Esophagus (tissue), 2 donors: ENCODE measurements around the gene MCCC1. TPM values are rescaled to one million over a fixed set of nuclear protein-coding genes. Genes with fewer than 3 reads are reported as not detected.

ENCODE experiments used
- H3K27ac ChIP-seq, 2 donors: one replicate each; pipeline ENCODE4 v1.5.1; 2013; ENCODE audit warnings: low read depth in 2 of 2, mild to moderate bottlenecking in 2 of 2, inconsistent platforms in 1 of 2, low read length in 1 of 2, moderate library complexity in 1 of 2
- H3K27me3 ChIP-seq, 2 donors: one replicate each; pipeline ENCODE4 v1.6.1; 2013; ENCODE audit warnings: low read length in 2 of 2, control low read depth in 1 of 2, mild to moderate bottlenecking in 1 of 2; ENCODE audit not compliant: insufficient read depth in 2 of 2, control insufficient read depth in 1 of 2
- H3K36me3 ChIP-seq, 2 donors: one replicate each; pipeline ENCODE4 v1.6.1; 2013; ENCODE audit warnings: low read length in 1 of 2; ENCODE audit not compliant: control insufficient read depth in 2 of 2, insufficient read depth in 2 of 2
- H3K4me1 ChIP-seq, 2 donors: one replicate each; pipeline ENCODE4 v1.6.1; 2013; ENCODE audit warnings: low read length in 1 of 2; ENCODE audit not compliant: control insufficient read depth in 2 of 2, insufficient read depth in 2 of 2
- H3K4me3 ChIP-seq, 2 donors: one replicate each; pipeline ENCODE4 v1.5.1; 2013; ENCODE audit warnings: low read length in 2 of 2, mild to moderate bottlenecking in 2 of 2, low read depth in 1 of 2, moderate library complexity in 1 of 2
- H3K9me3 ChIP-seq, 2 donors: one replicate each; pipeline ENCODE4 v1.6.1; 2013; ENCODE audit warnings: mild to moderate bottlenecking in 2 of 2, low read depth in 1 of 2, low read length in 1 of 2, moderate library complexity in 1 of 2; ENCODE audit not compliant: control insufficient read depth in 2 of 2, insufficient read depth in 1 of 2
- WGBS, 2 donors: extraction: QIAGEN DNeasy Blood & Tissue Kit; methylation state at CpG; one replicate each; pipeline ENCODE4 v1.1.7; 2013; 5-methylcytosine and 5-hydroxymethylcytosine counted together
- polyA plus RNA-seq, 2 donors: library from polyadenylated mRNA; stranded (reverse); fragments of 200-250 nt; gene quantifications; one replicate each; pipeline ENCODE4 v1.2.3, GENCODE V29; 2013
- donor health status: healthy with polysubstance abuse.
- donor health status: Bipolar disorder and iron deficiency.

MCCC1 gene
- polyA plus RNA-seq, 2 donors: 26.0 to 33.0 TPM

DNA sequence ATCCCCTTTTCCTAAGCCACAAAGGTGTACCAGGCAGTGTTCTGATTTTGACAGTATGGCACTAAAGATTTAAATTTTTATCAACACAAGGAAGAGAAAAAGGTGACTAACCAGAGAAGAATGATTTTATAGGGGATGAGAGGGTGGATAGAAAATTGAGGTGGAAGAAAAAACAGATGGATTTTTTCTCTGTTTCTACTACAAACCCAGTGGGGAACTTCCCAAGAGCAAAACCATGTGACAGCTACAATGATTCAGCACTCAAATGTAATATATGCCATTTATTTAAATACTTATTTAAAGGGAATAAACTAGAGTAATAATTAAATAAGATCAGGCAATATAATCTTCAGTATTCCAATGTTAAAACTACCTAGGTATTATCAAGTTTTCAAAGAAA, 130.0 kb downstream of the MCCC1 start:
- no peak overlapping the region for H3K27ac ChIP-seq
- no peaks in the 10 kb centered on the region for H3K9me3 ChIP-seq
- no peaks in the 10 kb centered on the region for H3K36me3 ChIP-seq
- H3K4me1 ChIP-seq: peaks cover 3 to 4% of the 10 kb centered on the region in 2 donors
- H3K27me3 ChIP-seq: no peaks in the 10 kb centered on the region
- H3K4me3 ChIP-seq: no peak overlapping the region

DNA sequence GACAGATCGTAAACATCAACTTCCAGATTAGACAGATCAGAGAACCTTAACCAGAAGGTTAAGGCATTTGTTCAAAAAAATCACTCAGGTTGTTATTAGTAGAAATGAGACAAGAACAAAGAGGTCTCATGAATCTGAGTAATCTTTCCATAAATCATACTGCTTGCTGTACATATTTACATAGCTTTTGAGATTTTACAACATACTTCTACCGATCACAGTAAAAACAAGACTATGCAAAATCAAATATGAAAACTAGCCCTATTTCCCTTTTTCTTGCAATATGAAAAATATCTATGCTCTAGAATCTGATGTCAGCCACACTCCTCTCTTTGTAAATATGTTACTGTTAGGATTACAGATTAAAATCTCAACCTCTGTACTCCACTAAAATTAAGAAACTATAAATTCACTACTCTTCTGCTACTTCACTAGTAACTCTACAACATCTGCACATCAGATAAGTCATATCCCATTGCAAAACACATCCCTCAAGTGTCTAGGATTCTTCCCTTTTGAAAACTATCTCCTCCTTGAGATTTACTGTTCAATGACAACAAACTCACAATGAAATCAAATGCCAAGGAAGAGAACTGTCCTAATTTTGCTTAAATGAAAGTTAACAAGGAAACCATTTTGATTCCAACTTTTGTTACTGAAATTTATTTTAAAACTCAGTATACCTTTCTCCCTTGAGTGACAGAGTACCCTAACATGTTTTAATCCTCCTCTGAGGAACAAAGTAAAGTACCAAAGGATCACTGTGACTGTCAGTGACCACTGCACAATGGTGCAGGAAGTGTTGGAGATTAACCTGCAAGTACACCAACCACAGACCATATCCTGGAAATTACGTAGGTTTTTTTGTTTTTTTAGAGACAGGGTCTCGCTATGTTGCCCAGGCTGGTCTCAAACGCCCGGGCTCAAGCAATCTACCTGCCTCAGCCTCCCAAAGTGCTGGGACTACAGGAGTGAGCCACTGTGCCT, 131.8 kb downstream of the MCCC1 start:
- no peak overlapping the region for H3K27ac ChIP-seq
- no peaks in the 10 kb centered on the region for H3K36me3 ChIP-seq
- 76 to 77% methylated on average over 6 of the region's 6 CpGs for WGBS, 2 donors
- H3K4me3 ChIP-seq: no peak overlapping the region
- H3K9me3 ChIP-seq: no peaks in the 10 kb centered on the region
- H3K27me3 ChIP-seq: no peaks in the 10 kb centered on the region
- H3K4me1 ChIP-seq: peaks cover 2 to 4% of the 10 kb centered on the region in 2 donors

DNA sequence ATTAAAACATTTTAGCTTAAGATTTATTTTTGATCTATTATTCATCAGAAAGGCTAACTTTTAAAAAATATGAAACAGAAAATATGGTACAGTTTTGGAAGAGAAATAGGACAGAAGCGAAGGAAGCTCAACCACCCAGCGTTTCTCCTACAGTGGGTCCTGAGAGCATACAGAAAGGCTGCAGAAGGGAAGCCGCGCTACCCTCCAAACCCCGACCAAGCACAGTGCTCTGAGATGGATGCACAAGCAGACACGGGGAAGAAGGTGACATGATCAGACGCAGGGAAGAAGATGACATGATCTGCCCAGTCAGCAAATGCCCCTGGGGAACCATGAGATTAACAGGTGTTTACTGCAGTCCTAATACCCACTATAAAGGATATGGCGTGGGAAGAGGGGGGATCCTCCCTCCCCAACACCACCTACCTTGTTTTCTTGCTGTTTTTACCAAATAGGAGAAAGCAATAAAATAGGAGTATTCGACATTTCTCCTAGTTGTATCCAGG, 133.4 kb downstream of the MCCC1 start:
- H3K27me3 ChIP-seq: no peaks in the 10 kb centered on the region
- no peaks in the 10 kb centered on the region for H3K36me3 ChIP-seq
- H3K9me3 ChIP-seq: no peaks in the 10 kb centered on the region
- WGBS, 2 donors: 87 to 89% methylated on average over 9 of the region's 9 CpGs
- H3K27ac ChIP-seq: no peak overlapping the region
- H3K4me1 ChIP-seq: peaks cover 0 to 2% of the 10 kb centered on the region in 2 donors
- H3K4me3 ChIP-seq: no peak overlapping the region

Other genes with a start within 250 kb of the MCCC1 start
- 1 to 10 TPM; 7.9 to 8.9 TPM for gene DCUN1D1, start 119.0 kb downstream of the MCCC1 start, polyA plus RNA-seq
- 1 to 10 TPM; 1.6 to 2.5 TPM for gene LAMP3, start 63.2 kb upstream of the MCCC1 start, polyA plus RNA-seq
- gene B3GNT5, start 153.8 kb upstream of the MCCC1 start, polyA plus RNA-seq: 10 to 100 TPM; 19.8 to 21.6 TPM